Hindlimb muscle (tissue), 1 donor: ENCODE results near the gene MCC. TPM values are rescaled to one million over a fixed set of nuclear protein-coding genes. Genes with fewer than 3 reads are reported as not detected.
"Not testable (repeated sequence)": the region's sequence is repeated elsewhere in the genome, so short reads cannot be mapped to it uniquely, and the experiment has no call there.

ENCODE experiments used
- DNase-seq: peaks from one replicate; pipeline ENCODE4 v3.0.0-alpha.2; 2013
- polyA plus RNA-seq: library from polyadenylated mRNA; unstranded; fragments of 120-200 nt; gene quantifications from one replicate; pipeline ENCODE4 v1.2.1, GENCODE V29; 2013; ENCODE audit not compliant: insufficient read length

The MCC gene
- polyA plus RNA-seq, 1 donor: 17.8 TPM

DNA sequence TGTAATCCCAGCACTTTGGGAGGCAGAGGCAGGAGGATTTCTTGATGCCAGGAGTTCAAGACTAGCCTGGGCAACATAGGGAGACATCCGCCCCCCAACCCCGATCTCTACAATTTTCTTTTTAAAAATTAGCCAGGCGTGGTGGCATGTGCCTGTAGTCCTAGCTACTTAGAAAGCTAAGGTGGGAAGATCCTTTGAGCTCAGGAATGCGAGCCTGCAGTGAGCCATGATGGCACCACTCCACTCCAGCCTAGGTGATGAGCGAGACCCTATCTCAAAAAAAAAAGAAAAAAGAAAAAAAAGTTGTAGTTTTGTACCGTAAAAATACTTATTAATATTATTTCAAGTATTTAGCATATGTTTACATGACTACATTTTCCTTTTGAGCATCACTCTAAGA is 82.7 kb downstream of the MCC start:
- no peak for DNase-seq

DNA sequence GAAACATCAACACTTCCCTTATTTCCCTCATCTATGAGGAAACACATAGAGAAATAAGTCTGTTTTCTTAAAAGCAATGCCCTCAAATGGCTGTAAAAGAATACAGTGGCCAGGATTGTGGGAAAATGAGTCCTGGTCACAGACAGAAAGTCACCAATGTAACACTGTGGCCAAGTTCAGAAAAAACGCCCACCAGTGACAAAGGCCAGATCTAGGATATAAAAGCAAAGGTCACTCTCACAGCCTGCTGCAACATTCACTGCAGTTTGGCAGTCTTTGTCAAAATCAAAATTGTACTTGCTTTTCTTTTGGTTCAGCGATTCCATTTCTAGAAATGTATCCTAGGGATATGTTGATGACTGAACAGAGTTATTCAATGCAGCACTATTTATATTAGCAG is 84.0 kb downstream of the MCC start:
- no peak for DNase-seq

- not testable (repeated sequence) for DNase-seq
Observed at GRCh38 chr5:113397986-113398385, 90.3 kb downstream of the MCC start.

DNA sequence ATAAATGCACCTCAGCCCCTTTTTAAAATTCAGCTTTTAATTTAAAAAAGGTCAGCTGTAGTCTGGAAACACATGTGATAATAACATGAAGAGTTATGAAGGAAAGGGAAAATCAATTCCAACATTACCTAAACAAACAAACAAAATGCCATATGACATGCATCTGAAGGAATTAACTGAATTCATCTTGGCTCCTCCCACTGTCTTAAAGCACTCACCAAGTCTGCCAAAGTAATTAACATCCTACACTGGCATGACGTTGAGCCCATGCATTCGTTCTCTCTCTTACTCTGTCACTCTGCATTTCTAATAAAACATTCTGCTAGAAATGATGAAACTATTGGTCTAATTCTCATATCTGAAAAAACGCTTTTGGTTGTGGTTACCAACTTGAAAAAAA is 91.2 kb downstream of the MCC start:
- DNase-seq: no peak

DNA sequence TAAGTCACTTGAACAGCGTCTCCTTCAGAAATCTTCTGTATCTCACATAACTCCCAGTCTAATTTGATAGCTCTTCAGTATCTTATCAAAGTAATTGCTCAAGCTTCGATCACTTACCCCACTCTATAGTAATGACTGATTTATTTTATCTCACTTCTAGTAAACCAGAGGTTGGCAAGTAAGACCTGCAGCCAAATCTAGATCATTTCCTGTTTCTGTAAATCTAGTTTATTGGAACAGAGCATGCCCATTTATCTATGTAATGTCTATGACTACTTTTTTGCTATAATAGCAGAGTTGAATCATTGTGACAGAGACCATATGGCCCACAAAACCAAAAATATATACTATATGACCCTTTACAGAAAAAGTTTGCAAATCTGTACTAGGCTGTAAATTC is 93.6 kb downstream of the MCC start:
- no peak for DNase-seq

GRCh38 chr5:113390224-113390623 is 98.0 kb downstream of the MCC start:
- DNase-seq: no peak

DNA sequence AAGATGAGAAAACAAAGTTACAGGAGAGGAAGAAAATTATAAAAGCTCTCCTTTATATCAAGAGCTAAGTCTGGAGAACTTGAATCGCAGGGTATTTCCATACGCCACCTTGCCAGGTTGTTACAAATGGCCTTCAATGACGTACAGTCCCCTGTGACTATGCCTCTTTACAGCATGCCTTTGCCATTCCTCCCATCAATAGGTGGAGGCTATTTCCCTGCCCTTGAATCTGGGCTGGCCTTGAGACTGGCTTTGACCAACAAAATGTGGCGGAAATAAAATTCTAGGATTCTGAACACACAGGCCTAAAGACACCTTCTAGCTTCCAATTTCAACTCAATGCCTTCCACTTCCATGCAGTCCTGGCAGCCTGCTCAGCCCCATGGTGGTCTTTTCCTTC is 99.1 kb downstream of the MCC start:
- DNase-seq: no peak

DNA sequence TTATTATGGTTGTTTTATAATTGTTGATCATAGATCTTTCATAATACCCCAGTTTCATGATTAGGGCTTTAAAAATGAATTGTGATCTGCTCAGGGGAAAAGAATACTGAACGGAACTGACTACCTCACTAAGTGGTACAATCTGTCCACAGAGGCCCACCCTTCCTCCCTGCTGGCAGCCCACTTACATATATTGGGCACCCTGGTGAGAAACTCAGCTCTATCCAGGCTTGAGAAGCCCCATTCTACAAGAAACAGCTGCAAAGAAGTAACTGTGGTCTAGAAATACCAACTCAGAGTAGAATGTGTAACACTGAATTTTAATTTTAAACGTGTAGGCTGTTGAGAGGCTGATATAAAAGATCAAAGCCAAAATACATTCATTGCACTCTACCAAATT is 100.4 kb downstream of the MCC start:
- no peak for DNase-seq

DNA sequence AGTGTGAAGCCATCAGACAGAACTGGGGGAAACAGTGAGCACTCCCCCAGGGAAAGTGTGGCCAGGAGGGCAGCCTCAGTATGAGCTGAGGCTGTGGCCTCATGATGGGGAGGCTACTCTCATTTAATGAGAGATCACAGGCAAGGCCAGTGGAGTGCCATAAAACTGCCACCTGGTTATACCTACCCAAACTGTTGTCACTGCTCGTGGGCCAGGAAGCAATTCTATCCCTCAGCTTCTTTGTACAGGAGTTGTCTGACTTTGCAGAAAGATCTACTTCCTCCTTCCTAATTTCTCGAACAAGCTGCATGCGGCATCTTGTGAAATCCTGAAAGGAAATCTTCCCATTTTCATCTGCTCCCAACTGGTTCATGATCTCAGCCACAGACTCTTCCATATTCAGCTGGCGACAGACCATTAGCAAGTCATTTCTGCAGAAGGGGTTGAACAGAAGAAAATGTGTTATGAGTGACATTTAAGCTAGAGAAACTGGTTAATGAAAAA is 103.4 kb downstream of the MCC start:
- no peak for DNase-seq

GRCh38 chr5:113382731-113383130 is 105.5 kb downstream of the MCC start:
- DNase-seq: no peak

DNA sequence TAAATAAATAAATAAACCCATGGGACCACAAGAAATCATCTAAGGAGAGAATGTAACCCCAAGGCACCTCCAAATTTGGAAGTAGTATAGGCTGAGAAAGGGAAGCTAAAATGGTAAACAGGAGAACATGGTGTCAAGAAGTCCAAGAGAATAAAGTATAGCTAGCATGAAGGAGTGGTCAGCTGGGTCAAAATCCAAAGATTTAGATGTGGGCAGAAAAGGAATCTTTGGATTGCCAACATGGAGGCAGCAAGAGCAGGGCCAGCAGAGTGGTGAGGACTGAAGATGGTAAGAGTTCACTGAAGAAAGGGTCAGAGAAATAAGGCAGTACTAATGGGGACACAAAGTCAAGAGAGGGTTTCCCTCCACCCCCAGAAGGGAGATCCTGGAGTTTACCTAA is 106.5 kb downstream of the MCC start:
- DNase-seq: no peak

DNA sequence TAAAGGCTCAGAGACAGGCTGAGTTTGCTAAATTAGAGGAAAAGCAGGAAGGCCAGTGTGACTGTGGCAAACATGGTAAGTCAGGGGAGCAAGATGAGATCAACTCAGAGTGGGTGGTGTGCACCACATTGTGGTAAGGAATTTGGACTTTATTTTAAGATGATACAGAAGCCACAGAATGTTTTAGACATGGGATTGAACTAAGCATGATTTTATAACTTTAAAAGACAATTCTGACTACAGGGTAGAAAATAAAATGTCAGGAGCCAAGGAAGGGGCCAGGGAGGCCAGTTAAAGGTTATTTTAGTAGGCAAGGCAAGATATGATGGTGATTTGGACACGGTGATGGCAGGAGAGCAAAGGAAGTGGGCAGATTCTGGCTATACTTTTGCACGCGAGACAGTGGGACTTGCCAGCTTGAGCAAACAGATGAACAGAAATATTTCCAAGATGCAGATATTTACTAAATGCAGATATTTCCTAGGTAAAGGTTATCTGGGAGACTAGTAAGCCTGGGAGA is 107.4 kb downstream of the MCC start:
- DNase-seq: no peak

- no peak for DNase-seq
Observed at GRCh38 chr5:113379936-113380806, 108.1 kb downstream of the MCC start.

DNA sequence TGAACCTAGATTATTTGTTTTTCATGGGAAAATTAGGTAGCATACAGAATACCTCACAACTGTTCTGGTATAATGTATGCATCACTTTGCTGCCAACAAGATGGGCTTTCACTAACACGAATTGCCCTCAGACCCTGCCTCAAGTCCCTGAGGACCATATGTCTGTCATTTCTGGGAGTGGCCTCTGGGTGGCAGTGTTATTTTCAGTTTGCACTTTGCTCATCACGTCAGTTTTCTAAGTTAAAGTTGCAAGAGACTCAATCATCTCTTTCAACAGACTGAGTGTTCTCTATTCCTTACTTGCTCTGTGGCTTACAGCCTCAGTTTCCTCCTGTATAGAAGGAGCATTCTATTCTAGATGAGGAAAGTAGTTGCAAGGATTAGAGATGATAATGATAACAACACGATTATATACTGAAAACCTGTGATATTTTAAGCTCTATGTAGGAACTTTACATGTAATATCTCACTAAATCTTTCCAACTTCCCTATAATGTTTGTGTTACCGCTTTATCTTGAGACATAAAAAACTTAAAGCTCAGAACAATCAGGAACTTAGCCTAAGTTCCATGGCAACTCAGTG is 109.2 kb downstream of the MCC start:
- DNase-seq: peak; percentile 35

DNA sequence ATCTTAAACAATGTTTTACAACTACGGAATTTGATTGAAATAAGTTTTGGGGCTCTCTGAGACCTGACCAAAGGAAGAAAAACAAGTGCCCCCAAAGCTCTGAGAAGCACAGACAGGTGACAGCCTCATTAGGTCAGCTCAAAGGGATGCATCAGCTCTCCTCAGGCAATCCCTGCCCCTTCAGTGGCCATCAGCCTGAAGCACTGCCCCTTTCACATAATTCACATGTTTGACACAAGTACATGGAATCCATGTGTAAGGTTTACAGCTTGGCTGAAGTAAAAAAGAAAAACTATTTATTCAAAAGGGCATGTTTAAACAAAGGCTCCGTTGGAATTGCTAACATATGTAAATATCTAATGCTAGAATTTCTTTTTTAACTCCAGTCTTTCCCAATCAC is 109.7 kb downstream of the MCC start:
- no peak for DNase-seq

DNA sequence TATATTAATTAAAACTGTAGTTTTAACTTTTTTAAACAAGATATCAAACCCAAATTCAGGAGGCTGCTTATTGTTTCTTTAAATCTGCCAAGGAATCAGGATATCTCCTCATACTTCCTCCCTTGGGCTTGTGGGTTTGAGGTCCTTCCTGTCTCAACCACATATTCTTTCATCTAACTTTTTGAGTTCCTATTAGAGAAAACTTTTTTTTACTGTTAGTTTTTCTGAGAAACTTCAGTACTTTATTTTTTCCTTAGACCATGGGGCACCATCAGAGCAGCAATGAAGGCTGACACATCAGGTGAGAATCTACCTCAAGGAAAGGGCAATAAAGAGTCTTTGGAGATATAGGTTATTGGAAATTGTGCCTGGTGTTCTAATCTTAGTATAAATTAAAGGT is 110.2 kb downstream of the MCC start:
- no peak for DNase-seq

- no peak for DNase-seq
Observed at GRCh38 chr5:113376640-113377039, 111.6 kb downstream of the MCC start.

- DNase-seq: no peak
Observed at GRCh38 chr5:113375480-113376060, 112.7 kb downstream of the MCC start.

DNA sequence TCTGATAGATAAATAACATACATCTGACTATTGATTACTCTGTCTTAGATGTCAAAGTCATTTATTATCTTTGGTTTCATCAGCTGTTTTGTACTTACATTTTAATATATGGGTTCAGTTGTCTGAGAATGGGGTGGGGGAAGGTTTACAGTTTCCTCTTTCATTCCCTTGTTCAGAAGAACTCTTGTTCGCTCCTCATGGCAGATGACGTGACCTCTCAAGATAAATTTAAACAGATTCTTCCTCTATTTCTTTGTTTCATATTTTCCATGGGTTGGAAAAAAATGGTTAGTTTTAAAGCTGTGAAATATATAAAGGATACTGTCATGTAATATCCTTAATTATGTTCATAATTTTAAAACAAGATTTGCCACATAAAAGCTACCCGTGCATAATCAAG is 114.8 kb downstream of the MCC start:
- no peak for DNase-seq

DNA sequence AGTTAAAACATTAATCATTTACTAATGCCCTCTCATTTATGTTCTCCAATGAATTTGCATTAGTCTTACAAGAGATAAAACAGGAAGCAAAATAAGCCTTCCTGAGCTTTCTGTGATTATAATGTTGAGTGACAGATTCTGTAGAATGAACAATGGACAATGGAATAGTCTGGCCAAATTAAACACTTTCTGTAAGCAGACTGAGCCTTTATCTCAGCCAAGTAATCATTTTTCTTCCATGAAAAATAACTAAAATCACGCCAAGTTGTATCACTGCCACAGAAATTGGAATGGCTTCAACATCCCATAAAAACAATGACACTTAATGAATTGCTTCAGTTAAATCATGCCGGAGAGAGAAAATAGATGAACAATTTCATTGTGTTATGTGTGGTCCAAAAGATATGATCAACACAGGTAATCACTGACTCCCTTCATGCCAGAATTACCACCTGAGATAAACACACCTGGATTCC is 116.5 kb downstream of the MCC start:
- no peak for DNase-seq

DNA sequence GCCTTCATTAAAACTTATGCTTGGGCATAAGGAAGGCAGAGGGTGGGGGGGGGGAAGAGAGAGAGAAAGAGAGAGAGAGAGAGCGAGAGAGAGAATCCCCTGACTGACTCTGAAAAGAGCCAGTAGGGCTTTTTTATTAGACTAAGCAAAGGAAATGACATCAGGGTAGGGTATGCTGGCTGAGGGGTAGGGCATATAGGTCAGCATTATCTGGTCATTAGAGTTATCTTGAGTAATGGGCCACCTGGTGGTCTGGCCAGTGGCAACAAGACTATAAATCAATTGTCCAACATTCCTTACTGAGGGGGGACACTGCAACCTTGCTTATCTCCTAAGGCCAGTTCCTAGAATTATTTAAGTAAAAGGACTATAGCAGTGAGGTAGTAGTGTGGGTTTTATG is 120.7 kb downstream of the MCC start:
- DNase-seq: no peak

DNA sequence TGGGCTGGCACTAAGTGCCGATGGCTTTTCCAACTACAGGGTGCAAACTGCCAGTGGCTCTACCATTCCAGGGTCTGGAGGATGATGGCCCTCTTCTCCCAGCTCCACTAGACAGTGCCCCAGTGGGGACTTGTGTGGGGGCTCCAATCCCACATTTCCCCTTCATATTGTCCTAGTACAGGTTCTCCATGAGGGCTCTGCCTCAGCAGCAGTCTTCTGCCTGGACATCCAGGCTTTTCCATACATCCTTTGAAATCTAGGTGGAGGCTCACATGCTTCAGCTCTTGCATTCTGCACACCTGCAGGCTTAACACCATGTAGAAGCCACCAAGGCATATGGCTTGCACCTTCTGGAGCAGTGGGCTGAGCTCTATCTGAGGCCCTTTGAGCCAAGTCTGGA is 123.8 kb downstream of the MCC start:
- no peak for DNase-seq

- no peak for DNase-seq
Observed at GRCh38 chr5:113361701-113362100, 126.6 kb downstream of the MCC start.

- DNase-seq: no peak
Observed at GRCh38 chr5:113359419-113359818, 128.8 kb downstream of the MCC start.
